ENCODE results near the gene MACROD2.

Gene MACROD2

DNA sequence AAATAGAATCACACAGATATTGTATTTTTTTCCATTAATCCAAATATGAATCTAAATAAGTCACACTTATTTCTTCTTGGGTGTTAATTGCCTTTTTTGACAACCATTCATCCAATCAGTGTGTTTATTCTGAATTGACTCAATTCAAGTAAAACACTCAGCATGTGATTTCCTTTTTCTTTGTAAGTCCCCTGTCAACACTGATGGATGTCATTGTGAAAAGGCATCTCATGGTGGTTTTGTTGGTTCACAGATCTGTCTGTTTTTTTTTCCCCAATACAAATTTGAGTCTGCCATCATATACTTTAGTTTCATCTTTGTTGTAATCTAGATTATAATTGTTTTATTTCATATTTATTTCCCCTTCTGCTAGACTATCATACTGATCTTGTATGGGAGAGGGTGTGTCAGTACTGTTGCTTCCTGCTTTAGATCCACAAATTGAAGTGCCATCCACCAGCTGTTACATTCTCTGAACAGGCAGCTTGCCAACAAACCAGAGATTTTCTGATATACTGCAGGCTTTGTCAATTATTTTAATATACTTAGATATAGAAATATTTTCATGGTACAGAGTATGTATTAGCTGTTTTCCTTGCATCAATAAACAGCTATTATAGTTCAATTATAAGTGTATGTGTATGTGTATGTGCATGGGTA is 406.3 kb downstream of the MACROD2 start:
- DNase-seq (ENCODE audit: insufficient read length, low spot score) (no peak), FAIRE-seq (no peak)
- TF ChIP-seq, protein P1, sequence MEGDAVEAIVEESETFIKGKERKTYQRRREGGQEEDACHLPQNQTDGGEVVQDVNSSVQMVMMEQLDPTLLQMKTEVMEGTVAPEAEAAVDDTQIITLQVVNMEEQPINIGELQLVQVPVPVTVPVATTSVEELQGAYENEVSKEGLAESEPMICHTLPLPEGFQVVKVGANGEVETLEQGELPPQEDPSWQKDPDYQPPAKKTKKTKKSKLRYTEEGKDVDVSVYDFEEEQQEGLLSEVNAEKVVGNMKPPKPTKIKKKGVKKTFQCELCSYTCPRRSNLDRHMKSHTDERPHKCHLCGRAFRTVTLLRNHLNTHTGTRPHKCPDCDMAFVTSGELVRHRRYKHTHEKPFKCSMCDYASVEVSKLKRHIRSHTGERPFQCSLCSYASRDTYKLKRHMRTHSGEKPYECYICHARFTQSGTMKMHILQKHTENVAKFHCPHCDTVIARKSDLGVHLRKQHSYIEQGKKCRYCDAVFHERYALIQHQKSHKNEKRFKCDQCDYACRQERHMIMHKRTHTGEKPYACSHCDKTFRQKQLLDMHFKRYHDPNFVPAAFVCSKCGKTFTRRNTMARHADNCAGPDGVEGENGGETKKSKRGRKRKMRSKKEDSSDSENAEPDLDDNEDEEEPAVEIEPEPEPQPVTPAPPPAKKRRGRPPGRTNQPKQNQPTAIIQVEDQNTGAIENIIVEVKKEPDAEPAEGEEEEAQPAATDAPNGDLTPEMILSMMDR (IDR thresholded peaks at IDR 0.05; ENCODE audit: insufficient read depth, missing control alignments): no peak

DNA sequence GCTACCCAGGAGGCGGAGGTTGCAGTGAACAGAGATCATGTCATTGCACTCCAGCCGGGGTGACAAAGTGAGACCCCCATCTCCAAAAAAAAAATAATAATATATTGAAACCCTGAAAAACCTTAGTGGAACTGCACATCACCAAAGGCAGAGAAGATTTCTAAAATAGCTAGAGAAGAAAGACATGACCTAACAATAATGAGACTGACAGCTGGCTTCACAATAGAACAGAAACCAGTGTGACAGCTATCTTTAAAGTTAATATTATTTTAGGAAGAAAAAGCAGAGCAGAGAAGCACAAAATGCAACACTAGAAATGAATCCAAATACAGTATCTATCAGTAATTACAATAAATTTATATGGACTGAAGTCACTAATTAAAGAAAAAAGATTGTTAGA is 409.2 kb downstream of the MACROD2 start:
- no peak for FAIRE-seq
- no peak for DNase-seq (ENCODE audit: insufficient read length, low spot score)
- TF ChIP-seq, protein P1 (IDR thresholded peaks at IDR 0.05; ENCODE audit: insufficient read depth, missing control alignments): no peak

DNA sequence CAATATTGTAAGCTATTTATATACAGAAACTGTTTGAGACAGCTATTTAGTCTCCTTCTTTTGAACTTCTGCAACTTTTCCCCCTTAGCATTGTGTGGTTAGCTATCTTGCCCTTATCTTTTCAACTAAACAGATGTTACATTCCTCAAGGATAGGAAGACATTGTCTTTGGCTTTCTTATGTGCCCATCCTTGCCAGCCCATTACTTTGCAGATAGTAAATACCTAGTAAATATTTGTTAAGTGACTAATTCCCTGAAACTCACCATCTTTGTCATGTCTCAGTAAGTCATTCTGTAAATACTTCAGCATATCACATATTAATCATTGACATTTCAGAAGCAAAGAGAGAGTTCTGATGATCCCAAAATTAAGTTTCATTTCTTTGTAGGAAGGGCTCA is 411.2 kb downstream of the MACROD2 start:
- FAIRE-seq (no peak), DNase-seq (ENCODE audit: insufficient read length, low spot score) (no peak)

DNA sequence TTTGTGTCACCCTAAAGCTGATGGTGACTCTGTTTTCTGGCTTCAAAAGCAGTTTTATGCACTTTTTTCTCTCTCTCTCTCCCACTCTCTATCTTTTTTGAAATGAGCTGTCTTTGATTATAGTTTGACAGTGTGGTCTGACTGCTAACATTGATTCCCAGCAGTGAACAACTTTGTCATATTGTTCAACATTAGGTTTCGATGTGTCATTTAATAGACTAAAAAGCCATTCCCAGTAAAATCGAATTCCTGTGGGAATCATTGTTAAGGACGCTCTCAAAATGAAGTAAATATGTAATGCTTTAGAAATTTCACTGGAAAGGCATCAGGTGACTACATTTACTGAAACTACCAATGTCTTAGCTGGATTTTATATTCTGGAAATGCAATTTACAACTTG is 412.0 kb downstream of the MACROD2 start:
- DNase-seq (ENCODE audit: insufficient read length, low spot score) (no peak), FAIRE-seq (no peak)
- TF ChIP-seq, protein P1 (IDR thresholded peaks at IDR 0.05; ENCODE audit: insufficient read depth, missing control alignments): no peak

More for the DNA sequence above, 411.2 kb downstream of the MACROD2 start:
- TF ChIP-seq, protein P1 (IDR thresholded peaks at IDR 0.05; ENCODE audit: insufficient read depth, missing control alignments): no peak

DNA sequence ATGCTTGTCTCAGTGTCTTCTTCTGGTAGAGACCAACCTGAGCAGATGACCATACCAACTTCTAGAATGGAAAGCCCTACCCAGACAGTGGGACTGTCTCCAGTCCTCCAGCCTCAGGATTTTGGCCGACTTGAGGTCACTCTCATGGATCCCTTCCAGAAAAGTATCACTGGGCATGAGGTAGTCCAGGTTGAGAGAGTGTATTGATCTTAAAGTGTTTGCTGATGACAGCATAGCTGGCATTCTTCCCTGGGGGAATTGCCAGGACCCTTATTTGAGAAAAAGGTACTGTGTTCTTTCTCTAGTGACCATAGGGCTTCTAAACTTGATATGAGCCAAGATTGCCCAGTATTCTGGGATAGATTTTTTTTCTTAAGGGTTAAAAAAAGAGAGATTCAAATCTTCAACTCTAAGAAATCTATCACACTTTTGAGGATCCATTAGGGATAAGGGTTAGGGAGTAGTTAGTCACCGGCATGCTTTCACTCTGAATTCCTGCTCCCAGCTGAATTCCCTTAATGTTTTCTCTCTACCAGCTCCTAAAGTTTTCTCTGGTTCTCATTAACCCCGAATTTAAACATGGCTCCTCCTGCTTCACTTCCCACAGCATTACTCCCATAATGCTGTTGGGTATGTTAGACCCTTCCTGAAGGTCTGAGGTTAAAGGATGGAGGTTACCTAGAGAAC is 415.7 kb downstream of the MACROD2 start:
- DNase-seq (ENCODE audit: insufficient read length, low spot score) (no peak), FAIRE-seq (no peak)
- TF ChIP-seq, protein P1 (IDR thresholded peaks at IDR 0.05; ENCODE audit: insufficient read depth, missing control alignments): no peak

DNA sequence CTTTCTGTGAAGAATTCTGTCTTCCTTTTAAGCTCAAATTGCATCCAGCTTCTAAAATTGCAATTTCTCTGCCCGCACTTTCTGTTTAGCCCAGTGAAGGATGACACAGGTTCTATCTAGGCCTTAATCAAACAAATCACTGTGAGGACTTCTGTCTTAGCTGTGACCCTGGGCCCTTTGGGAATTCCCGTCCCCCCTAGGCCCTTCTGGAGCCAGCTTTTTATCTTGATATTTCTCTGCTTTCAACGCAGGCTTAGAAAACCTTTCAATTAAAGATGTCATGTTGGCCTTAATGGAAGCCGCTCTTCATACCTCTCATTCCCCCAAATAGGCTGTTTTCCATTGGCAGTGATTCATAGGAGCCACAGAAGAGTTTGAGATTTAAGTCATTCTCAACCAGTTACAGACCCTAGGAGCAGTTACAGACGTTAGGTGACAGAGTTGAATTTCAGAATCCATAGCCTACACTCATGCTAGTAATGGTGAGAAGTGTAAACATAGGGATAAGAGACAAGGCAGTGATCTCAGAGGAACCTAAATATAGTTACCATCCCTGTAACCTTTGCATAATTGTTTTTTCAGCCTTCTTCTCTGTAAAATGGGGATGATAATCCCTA is 416.9 kb downstream of the MACROD2 start:
- DNase-seq (ENCODE audit: insufficient read length, low spot score): no peak
- FAIRE-seq: no peak
- TF ChIP-seq, protein P1 (IDR thresholded peaks at IDR 0.05; ENCODE audit: insufficient read depth, missing control alignments): no peak

DNA sequence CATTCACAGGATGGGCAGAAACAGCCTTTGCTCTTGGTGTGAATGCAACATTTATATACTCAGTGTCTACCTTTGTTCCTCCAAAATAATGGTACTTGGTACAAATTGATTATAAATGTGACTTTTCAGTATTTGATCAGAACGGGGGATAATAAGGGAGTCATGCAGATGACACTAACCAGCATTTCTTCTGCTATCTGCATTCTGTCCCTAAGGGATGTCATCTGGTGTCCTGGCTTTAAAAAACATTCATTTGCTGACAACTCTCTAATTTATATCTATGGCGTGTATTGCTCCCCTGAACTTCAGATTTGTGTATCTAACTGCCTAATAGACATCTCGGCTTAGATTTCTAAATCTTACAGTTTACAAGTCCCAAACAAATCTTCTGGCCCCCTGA is 418.5 kb downstream of the MACROD2 start:
- FAIRE-seq: no peak
- TF ChIP-seq, protein P1 (IDR thresholded peaks at IDR 0.05; ENCODE audit: insufficient read depth, missing control alignments): no peak

More for the DNA sequence above, 418.5 kb downstream of the MACROD2 start:
- DNase-seq (ENCODE audit: insufficient read length, low spot score): no peak

All from D721Med (cell line).